K562 (cell line): ENCODE measurements around the gene HOXB1. TPM values are rescaled to one million over a fixed set of nuclear protein-coding genes. Genes with fewer than 3 reads are reported as not detected.

Source experiments
- ATAC-seq: fragments of 200-7000 bp; cut with Tn5 transposase; 3 replicates; pipeline ENCODE4 v1.9.1; 2020; ENCODE audit warnings: moderate library complexity
- BruUV-seq: library from RNA; stranded (reverse); fragments of 400-500 nt; replicated peaks from 2 replicates; lab custom pipeline; 2021; lab: Mats Ljungman, UMichigan
- CTCF ChIA-PET: fragments of 300-600 bp; formaldehyde crosslinking; extraction: SDS; loops from one replicate; lab custom pipeline; 2021; ENCODE audit warnings: low intra/inter-chr PET ratio; lab: Yijun Ruan, JAX
- POLR2A ChIA-PET: fragments of 300-600, 350-650 bp; sonication (Branson Sonifier 250); formaldehyde crosslinking; extraction: SDS; loops from one replicate; lab custom pipeline; 2021; ENCODE audit warnings: antibody characterized with exemption, inconsistent platforms; lab: Yijun Ruan, JAX
- DNase-seq, 4 experiments: peaks; one replicate each; pipeline versions ENCODE4 v3.0.0 to v3.0.0-alpha.2; 2011 to 2018; ENCODE audit warnings: low spot score in 3 of 4, mixed read lengths in 3 of 4; ENCODE audit errors: extremely low read depth in 1 of 4
- FAIRE-seq: peaks from 2 replicates; lab custom pipeline; 2011; peaks lifted over from hg19 to GRCh38; lab: Jason Lieb, UNC
- H2AFZ ChIP-seq: 2 replicates; pipeline ENCODE4 v1.6.0; 2011; ENCODE audit warnings: low read depth, low read length, control low read depth, inconsistent platforms
- H3K27ac ChIP-seq: fragments of 200-600 bp; 3 replicates; pipeline ENCODE4 v1.8.0; 2011; ENCODE audit warnings: low read depth, mild to moderate bottlenecking, control low read depth, inconsistent platforms, low read length, moderate library complexity, mixed read lengths; ENCODE audit errors: extremely low read depth
- H3K27me3 ChIP-seq, 2 experiments: fragments of 300-600 bp in 1 of 2; 2 replicates in 1 of 2; 3 replicates in 1 of 2; pipeline versions ENCODE4 v1.6.0 to v1.8.0; 2011; ENCODE audit warnings: inconsistent platforms in 2 of 2, low read length in 2 of 2, mild to moderate bottlenecking in 1 of 2, mixed read lengths in 1 of 2, moderate library complexity in 1 of 2; ENCODE audit not compliant: control insufficient read depth in 2 of 2, insufficient read depth in 2 of 2
- H3K36me3 ChIP-seq: fragments of 300-600 bp; 3 replicates; pipeline ENCODE4 v1.8.0; 2011; ENCODE audit warnings: mild to moderate bottlenecking, low read length, inconsistent platforms; ENCODE audit not compliant: control insufficient read depth, insufficient read depth
- H3K4me1 ChIP-seq, 2 experiments: fragments of 200-600 bp in 1 of 2; replicated peaks in 1 of 2; 2 replicates in 1 of 2; 3 replicates in 1 of 2; pipeline versions ENCODE4 v1.5.1 to v1.8.0; 2011; ENCODE audit warnings: inconsistent platforms in 2 of 2, low read length in 2 of 2, mild to moderate bottlenecking in 1 of 2, mixed read lengths in 1 of 2, moderate library complexity in 1 of 2; ENCODE audit not compliant: control insufficient read depth in 2 of 2, insufficient read depth in 2 of 2
- H3K4me2 ChIP-seq: 2 replicates; pipeline ENCODE4 v1.6.1; 2011; ENCODE audit warnings: low read length, control low read depth, inconsistent platforms, mixed read lengths; ENCODE audit not compliant: insufficient read depth
- H3K4me3 ChIP-seq: fragments of 200-600 bp; sonication (generic), shearing (Covaris generic); 2 replicates; pipeline ENCODE4 v1.5.1; 2016; ENCODE audit warnings: control low read depth, inconsistent platforms
- H3K79me2 ChIP-seq: fragments of 200-600 bp; 3 replicates; pipeline ENCODE4 v1.8.0; 2011; ENCODE audit warnings: low read length, inconsistent platforms; ENCODE audit not compliant: control insufficient read depth, insufficient read depth
- H3K9ac ChIP-seq, 2 experiments: 2 replicates each; pipeline versions ENCODE4 v1.6.0 to v1.6.1; 2011; ENCODE audit warnings: low read depth in 2 of 2, low read length in 2 of 2, control low read depth in 1 of 2, inconsistent platforms in 1 of 2, mild to moderate bottlenecking in 1 of 2, mixed read lengths in 1 of 2; ENCODE audit not compliant: insufficient read depth in 1 of 2
- H3K9me1 ChIP-seq: one replicate; pipeline ENCODE4 v1.6.0; 2011; ENCODE audit warnings: inconsistent platforms, mild to moderate bottlenecking, low read length, moderate library complexity; ENCODE audit not compliant: control insufficient read depth, insufficient read depth
- H3K9me3 ChIP-seq: replicated peaks from 2 replicates; pipeline ENCODE4 v1.5.1; 2011; ENCODE audit warnings: low read depth, low read length, inconsistent platforms; ENCODE audit not compliant: control insufficient read depth, insufficient read depth
- H4K20me1 ChIP-seq: replicated peaks from 2 replicates; pipeline ENCODE4 v1.6.1; 2011; ENCODE audit warnings: low read length, inconsistent platforms, mixed read lengths; ENCODE audit not compliant: control insufficient read depth, insufficient read depth
- CCNT2 ChIP-seq: IDR thresholded peaks from 2 replicates; pipeline ENCODE4 v1.6.1; 2011; ENCODE audit warnings: borderline replicate concordance, low read depth, mild to moderate bottlenecking, moderate library complexity, mixed read lengths, low read length; ENCODE audit not compliant: insufficient read length; ENCODE audit errors: extremely low read depth
- MTA3 ChIP-seq: fragments of 450-650 bp; formaldehyde crosslinking; IDR thresholded peaks from 2 replicates; pipeline ENCODE4 v1.6.1; 2017; ENCODE audit warnings: mild to moderate bottlenecking, borderline replicate concordance
- SIN3A ChIP-seq, 2 experiments: fragments of 150-350 bp in 1 of 2; IDR thresholded peaks; 2 replicates each; pipeline ENCODE4 v1.6.1; 2011 to 2016; ENCODE audit warnings: borderline replicate concordance in 2 of 2, low read depth in 2 of 2, low read length in 2 of 2, mild to moderate bottlenecking in 2 of 2, moderate library complexity in 2 of 2; ENCODE audit not compliant: control insufficient read depth in 1 of 2
- TAF9B ChIP-seq: fragments of 450-650 bp; IDR thresholded peaks from 2 replicates; pipeline ENCODE4 v1.6.1; 2018; ENCODE audit warnings: mild to moderate bottlenecking; ENCODE audit not compliant: partially characterized antibody
- ZNF644 ChIP-seq: fragments of 200-800 bp; sonication (Bioruptor generic); IDR thresholded peaks from 2 replicates; pipeline ENCODE4 v1.6.1; 2016; ENCODE audit warnings: low read depth, missing genetic modification characterization, missing compliant biosample characterization
- WGBS: fragments of 100-300 bp; shearing (Covaris generic); methylation state at CpG from one replicate; pipeline ENCODE4 v1.1.6; 2016; ENCODE audit warnings: low coverage, mixed read lengths; ENCODE audit not compliant: insufficient coverage; ENCODE audit errors: missing lambda C conversion rate; 5-methylcytosine and 5-hydroxymethylcytosine counted together
- in situ Hi-C: fragments of 300-500 bp; cut with MboI; formaldehyde crosslinking; loops from 4 replicates; pipeline ENCODE4 v1.15.0; 2018; ENCODE audit warnings: inconsistent platforms, mixed read lengths
- intact Hi-C: fragments of 100-400 bp; cut with micrococcal nuclease; formaldehyde crosslinking; loops from 2 replicates; pipeline ENCODE4 v1.14.2; 2022
- polyA plus RNA-seq, 8 experiments: library from polyadenylated mRNA; depleted of rRNA in 4 of 8; stranded (reverse) in 5 of 8; unstranded in 3 of 8; fragments of >200 nt; fragmentation: Nextera tagmentation in 2 of 8; fragmentation: Illumina TruSeq in 1 of 8; extraction: Ambion mirVana in 2 of 8; extraction: Trizol in 1 of 8; gene quantifications; 2 replicates each; pipeline versions ENCODE4 v1.2.1 to v1.2.3, GENCODE V29; 2011 to 2014; ENCODE audit warnings: inconsistent platforms in 1 of 8, missing spikeins in 1 of 8
- total RNA-seq, 7 experiments: library from RNA; depleted of rRNA in 6 of 7; stranded (reverse); fragments of >200 nt in 6 of 7; fragmentation: Illumina TruSeq in 2 of 7; extraction: Trizol in 2 of 7; gene quantifications; 2 replicates each; pipeline versions ENCODE4 v1.2.1 to v1.2.3, GENCODE V29; 2011 to 2021; ENCODE audit warnings: low replicate concordance in 1 of 7
- TF ChIP-seq, protein P1 (sequence below), 2 experiments: fragments of 450-650 bp; conservative IDR thresholded peaks; 2 replicates each; pipeline ENCODE4 v1.6.1; 2017; ENCODE audit warnings: mild to moderate bottlenecking in 2 of 2, moderate library complexity in 2 of 2
- TF ChIP-seq, protein P2 (sequence below), 2 experiments: IDR thresholded peaks; 2 replicates each; pipeline ENCODE4 v1.6.1; 2012; ENCODE audit warnings: improper control_type of control experiment in 2 of 2, low read depth in 2 of 2, low read length in 2 of 2, borderline replicate concordance in 1 of 2
- TF ChIP-seq, protein P3 (sequence below): fragments of 200-800 bp; sonication (Bioruptor generic); IDR thresholded peaks from 2 replicates; pipeline ENCODE4 v1.6.1; 2017; ENCODE audit warnings: missing genetic modification characterization, missing compliant biosample characterization
- TF ChIP-seq, protein P4 (sequence below): sonication (generic); formaldehyde crosslinking; IDR thresholded peaks from 2 replicates; pipeline ENCODE4 v1.8.0; 2023; ENCODE audit warnings: mild to moderate bottlenecking, missing genetic modification reagents

HOXB1 gene
- total and polyA plus RNA-seq, 9 of the 15 experiments (the other 6 are each of a cell fraction or from before 2014, with no cell fraction given): 0.04 TPM; not detected in 8

DNA sequence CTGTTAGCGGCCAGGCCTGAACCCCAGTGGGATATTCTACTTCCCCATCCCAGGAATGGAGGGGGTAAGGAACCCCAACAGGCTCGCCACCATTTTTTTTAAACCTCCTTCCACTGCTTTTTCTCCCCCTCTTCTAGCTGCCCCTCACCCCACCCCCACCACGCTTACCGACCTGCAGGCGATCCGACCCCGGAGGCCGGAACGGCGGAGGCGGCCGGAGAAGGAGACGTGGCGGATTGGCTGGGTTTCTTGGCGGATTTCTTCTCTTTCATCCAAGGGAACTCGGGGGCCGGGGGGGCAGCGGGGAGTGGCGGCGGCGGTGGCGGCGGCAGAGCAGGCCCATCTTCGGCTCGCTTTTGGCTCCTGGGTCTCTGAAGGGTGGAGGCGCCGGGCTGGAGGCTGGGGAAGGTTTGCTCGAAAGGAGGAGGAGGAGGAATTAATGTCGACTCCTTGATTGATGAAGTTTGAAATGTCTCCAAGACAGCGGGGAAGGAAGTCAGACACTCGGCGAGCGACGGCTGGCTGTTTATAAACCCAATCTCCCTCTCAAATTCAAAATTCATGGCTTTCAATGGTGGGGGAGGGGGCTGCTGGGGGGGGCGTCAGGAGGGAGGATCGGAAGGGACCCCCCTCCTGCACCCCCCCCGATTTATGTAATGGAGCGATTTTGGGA lies 13.7 kb upstream of the HOXB1 start:
- H3K79me2 ChIP-seq: peaks cover 90% of the 10 kb centered on the region
- ChIA-PET CTCF (no interaction called here), POLR2A (interaction anchor here (0.5 kb wide), 1 partner anchor 11 kb away, joined by 3 read pairs; no protein-coding TSS in a partner anchor)
- FAIRE-seq (peak; percentile 55), ATAC-seq (peak; percentile 16), DNase-seq (peak; percentile 61 to 79 (median 70))
- in situ Hi-C loops (no loop called here), intact Hi-C loops (loop anchor here (5.0 kb wide), 1 partner anchor 52 kb away; no protein-coding TSS in a partner anchor)
- H3K27me3 ChIP-seq: no peaks in the 10 kb centered on the region
- peak overlapping the region; percentile 93 to 99 for H3K9ac ChIP-seq
- peak overlapping the region; percentile 95 for H3K27ac ChIP-seq
- H4K20me1 ChIP-seq: no peaks in the 10 kb centered on the region
- peak overlapping the region; percentile 90 for H3K4me3 ChIP-seq
- peak overlapping the region; percentile 81; the same call in 1 of the 2 replicates for H3K4me2 ChIP-seq
- no peaks in the 10 kb centered on the region for H3K9me3 ChIP-seq
- H3K9me1 ChIP-seq: no peaks in the 10 kb centered on the region
- no TSS peak for BruUV-seq
- WGBS: 1% methylated on average over 18 of the region's 38 CpGs
- H2AFZ ChIP-seq: no peak overlapping the region
- peaks cover 24 to 47% of the 10 kb centered on the region in 2 experiments for H3K4me1 ChIP-seq
- peaks cover 30% of the 10 kb centered on the region; the same call in 1 of the 3 replicates for H3K36me3 ChIP-seq
- TF ChIP-seq ZNF644 (0 out of 2 replicates have a peak, but pooled peaks have one; percentile 11), SIN3A (IDR thresholded peaks at IDR 0.05; ENCODE audit: borderline replicate concordance in 2 of 2, control insufficient read depth in 1 of 2, low read depth in 2 of 2, low read length in 2 of 2) (peak in 1 of 2 experiments; percentile 31; a peak in 1 of 4 replicates), MTA3 (0 out of 2 replicates have a peak, but pooled peaks have one; percentile 6), TAF9B (peak; percentile 67), CCNT2 (peak; percentile 20)
- TF ChIP-seq, protein P1, sequence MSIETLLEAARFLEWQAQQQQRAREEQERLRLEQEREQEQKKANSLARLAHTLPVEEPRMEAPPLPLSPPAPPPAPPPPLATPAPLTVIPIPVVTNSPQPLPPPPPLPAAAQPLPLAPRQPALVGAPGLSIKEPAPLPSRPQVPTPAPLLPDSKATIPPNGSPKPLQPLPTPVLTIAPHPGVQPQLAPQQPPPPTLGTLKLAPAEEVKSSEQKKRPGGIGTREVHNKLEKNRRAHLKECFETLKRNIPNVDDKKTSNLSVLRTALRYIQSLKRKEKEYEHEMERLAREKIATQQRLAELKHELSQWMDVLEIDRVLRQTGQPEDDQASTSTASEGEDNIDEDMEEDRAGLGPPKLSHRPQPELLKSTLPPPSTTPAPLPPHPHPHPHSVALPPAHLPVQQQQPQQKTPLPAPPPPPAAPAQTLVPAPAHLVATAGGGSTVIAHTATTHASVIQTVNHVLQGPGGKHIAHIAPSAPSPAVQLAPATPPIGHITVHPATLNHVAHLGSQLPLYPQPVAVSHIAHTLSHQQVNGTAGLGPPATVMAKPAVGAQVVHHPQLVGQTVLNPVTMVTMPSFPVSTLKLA (conservative IDR thresholded peaks at IDR 0.05): peak in 1 of 2 experiments; percentile 32; a peak in 1 of 4 replicates
- TF ChIP-seq, protein P2, sequence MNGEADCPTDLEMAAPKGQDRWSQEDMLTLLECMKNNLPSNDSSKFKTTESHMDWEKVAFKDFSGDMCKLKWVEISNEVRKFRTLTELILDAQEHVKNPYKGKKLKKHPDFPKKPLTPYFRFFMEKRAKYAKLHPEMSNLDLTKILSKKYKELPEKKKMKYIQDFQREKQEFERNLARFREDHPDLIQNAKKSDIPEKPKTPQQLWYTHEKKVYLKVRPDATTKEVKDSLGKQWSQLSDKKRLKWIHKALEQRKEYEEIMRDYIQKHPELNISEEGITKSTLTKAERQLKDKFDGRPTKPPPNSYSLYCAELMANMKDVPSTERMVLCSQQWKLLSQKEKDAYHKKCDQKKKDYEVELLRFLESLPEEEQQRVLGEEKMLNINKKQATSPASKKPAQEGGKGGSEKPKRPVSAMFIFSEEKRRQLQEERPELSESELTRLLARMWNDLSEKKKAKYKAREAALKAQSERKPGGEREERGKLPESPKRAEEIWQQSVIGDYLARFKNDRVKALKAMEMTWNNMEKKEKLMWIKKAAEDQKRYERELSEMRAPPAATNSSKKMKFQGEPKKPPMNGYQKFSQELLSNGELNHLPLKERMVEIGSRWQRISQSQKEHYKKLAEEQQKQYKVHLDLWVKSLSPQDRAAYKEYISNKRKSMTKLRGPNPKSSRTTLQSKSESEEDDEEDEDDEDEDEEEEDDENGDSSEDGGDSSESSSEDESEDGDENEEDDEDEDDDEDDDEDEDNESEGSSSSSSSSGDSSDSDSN (IDR thresholded peaks at IDR 0.05; ENCODE audit: borderline replicate concordance in 1 of 2, low read depth in 2 of 2, low read length in 2 of 2): peak in 1 of 2 experiments; percentile 80; a peak in 3 of 4 replicates
- TF ChIP-seq, protein P3, sequence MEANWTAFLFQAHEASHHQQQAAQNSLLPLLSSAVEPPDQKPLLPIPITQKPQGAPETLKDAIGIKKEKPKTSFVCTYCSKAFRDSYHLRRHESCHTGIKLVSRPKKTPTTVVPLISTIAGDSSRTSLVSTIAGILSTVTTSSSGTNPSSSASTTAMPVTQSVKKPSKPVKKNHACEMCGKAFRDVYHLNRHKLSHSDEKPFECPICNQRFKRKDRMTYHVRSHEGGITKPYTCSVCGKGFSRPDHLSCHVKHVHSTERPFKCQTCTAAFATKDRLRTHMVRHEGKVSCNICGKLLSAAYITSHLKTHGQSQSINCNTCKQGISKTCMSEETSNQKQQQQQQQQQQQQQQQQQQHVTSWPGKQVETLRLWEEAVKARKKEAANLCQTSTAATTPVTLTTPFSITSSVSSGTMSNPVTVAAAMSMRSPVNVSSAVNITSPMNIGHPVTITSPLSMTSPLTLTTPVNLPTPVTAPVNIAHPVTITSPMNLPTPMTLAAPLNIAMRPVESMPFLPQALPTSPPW (CRISPR knock-in tag): peak; percentile 91
- TF ChIP-seq, protein P4, sequence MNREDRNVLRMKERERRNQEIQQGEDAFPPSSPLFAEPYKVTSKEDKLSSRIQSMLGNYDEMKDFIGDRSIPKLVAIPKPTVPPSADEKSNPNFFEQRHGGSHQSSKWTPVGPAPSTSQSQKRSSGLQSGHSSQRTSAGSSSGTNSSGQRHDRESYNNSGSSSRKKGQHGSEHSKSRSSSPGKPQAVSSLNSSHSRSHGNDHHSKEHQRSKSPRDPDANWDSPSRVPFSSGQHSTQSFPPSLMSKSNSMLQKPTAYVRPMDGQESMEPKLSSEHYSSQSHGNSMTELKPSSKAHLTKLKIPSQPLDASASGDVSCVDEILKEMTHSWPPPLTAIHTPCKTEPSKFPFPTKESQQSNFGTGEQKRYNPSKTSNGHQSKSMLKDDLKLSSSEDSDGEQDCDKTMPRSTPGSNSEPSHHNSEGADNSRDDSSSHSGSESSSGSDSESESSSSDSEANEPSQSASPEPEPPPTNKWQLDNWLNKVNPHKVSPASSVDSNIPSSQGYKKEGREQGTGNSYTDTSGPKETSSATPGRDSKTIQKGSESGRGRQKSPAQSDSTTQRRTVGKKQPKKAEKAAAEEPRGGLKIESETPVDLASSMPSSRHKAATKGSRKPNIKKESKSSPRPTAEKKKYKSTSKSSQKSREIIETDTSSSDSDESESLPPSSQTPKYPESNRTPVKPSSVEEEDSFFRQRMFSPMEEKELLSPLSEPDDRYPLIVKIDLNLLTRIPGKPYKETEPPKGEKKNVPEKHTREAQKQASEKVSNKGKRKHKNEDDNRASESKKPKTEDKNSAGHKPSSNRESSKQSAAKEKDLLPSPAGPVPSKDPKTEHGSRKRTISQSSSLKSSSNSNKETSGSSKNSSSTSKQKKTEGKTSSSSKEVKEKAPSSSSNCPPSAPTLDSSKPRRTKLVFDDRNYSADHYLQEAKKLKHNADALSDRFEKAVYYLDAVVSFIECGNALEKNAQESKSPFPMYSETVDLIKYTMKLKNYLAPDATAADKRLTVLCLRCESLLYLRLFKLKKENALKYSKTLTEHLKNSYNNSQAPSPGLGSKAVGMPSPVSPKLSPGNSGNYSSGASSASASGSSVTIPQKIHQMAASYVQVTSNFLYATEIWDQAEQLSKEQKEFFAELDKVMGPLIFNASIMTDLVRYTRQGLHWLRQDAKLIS (CRISPR knock-in tag): peak; percentile 88
